Measurements from ENCODE around the gene CLSTN1.
A peak's percentile ranks its signal among the peaks of the same experiment; 100 is the strongest.
"Not testable (repeated sequence)": the region's sequence is repeated elsewhere in the genome, so short reads cannot be mapped to it uniquely, and the experiment has no call there.

CLSTN1 gene

DNA sequence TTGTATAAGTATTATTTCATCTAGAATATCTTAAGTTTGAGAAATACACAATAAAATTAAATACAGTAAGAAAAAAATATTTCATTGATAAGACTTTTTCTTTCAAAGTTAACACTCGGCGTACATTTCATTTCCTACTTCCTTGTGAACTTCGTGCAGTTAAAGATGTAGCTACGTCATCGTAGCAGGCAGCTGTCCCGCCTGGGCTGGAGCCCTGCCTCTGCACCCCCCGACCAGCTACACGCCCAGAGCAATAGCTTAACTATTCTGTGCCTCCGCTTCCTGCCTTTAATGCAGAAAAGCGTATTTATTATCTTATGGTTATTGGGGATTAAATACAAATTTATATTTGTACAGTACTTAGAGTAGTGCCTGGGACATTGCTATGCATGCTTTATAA, 53.5 kb downstream of the CLSTN1 start:
- TF ChIP-seq, protein P1, sequence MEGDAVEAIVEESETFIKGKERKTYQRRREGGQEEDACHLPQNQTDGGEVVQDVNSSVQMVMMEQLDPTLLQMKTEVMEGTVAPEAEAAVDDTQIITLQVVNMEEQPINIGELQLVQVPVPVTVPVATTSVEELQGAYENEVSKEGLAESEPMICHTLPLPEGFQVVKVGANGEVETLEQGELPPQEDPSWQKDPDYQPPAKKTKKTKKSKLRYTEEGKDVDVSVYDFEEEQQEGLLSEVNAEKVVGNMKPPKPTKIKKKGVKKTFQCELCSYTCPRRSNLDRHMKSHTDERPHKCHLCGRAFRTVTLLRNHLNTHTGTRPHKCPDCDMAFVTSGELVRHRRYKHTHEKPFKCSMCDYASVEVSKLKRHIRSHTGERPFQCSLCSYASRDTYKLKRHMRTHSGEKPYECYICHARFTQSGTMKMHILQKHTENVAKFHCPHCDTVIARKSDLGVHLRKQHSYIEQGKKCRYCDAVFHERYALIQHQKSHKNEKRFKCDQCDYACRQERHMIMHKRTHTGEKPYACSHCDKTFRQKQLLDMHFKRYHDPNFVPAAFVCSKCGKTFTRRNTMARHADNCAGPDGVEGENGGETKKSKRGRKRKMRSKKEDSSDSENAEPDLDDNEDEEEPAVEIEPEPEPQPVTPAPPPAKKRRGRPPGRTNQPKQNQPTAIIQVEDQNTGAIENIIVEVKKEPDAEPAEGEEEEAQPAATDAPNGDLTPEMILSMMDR (IDR thresholded peaks at IDR 0.05; ENCODE audit: insufficient read depth, low read length, missing control alignments) = no peak
- ChIA-PET CTCF (no interaction called here), POLR2A (no interaction called here)
- no peak overlapping the region for H3K4me3 ChIP-seq (ENCODE audit: low read depth, low read length)
- no peak for DNase-seq (ENCODE audit: low read depth, low spot score)

DNA sequence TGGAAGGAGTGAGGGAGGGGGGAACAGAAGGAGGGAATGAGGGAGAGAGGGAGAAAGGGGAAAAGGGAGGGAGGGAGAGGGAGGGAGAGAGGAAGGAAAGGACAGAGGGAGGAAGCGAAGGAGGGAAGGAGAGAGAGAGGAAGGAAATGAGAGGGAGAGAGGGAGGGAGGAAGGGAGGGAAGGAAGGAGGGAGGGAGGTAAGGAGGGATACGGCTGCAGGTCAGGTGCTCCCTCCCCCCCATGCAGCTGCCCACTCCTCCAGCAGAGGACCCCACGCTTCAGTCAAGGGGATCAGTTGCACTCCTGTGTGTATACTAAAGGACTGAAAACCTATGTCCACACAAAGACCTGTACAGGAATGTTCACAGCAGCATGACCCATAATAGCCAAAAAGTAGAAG, 54.8 kb downstream of the CLSTN1 start:
- no peak overlapping the region for H3K4me3 ChIP-seq (ENCODE audit: low read depth, low read length)
- ChIA-PET POLR2A (no interaction called here), CTCF (no interaction called here)
- DNase-seq (ENCODE audit: low read depth, low spot score) = no peak
- TF ChIP-seq, protein P1 (IDR thresholded peaks at IDR 0.05; ENCODE audit: insufficient read depth, low read length, missing control alignments) = no peak

DNA sequence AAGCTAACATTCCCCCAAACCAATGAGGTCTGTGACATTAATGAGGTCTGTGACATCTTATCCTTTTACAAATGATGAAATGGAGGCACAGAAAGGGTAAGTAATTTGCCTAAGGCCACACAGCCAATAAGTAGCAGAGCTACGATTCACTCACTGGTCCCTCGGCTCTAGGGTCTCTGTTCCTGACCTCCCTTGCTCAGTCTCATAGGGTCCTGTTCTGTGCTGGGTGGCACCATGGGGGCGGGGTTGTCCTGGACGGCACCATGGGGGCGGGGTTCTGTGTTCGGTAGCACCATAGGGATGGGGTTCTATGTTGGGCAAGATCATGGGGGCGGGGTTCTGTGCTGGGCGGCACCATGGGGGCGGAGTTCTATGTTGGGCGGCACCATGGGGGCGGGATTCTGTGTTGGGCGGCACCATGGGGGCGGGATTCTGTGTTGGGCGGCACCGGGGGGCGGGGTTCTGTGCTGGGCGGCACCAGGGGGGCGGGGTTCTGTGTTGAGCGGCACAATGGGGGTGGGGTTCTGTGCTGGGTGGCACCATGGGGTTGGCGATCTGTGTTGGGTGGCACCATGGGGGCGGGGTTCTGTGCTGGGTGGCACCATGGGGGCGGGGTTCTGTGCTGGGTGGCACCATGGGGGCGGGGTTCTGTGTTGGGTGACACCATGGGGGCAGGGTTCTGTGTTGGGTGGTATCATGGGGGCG, 55.6 kb downstream of the CLSTN1 start:
- CTCF ChIA-PET = interaction anchor here (1.0 to 2.6 kb wide), 4 partner anchors 9 to 141 kb away, joined by 3 to 13 read pairs (median 7); no protein-coding TSS in a partner anchor
- DNase-seq (ENCODE audit: low read depth, low spot score) = no peak
- POLR2A ChIA-PET = no interaction called here
- TF ChIP-seq, protein P1 (IDR thresholded peaks at IDR 0.05; ENCODE audit: insufficient read depth, low read length, missing control alignments) = no peak
- no peak overlapping the region for H3K4me3 ChIP-seq (ENCODE audit: low read depth, low read length)

DNA sequence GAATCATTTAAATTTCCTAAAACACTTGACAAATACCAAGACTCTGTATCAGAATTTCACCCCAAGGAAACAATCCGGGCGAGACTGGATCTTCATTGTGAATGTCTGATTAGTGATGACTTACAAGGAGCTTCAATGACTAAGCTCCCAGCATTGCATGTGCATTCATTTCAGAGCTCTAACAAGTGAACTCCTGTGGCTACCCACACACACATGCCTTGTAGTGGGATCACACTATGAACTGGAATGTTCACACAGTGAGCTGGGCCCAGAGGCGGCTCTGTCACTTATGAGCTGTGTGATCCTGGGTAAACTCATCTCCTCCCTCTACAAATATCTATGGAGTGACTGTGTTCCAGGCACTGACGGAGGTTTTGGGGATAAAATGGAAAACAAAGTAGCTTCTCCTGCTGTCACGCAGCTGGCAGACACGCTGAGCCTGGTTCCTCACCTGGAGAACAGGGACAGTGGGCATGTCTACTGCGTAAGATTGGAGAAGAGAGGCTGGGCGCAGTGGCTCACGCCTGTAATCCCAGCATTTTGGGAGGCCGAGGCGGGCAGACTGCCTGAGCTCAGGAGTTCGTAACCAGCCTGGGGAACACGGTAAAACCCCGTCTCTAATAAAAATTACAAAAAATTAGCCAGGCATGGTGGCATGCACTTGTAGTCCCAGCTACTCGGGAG, 56.9 kb downstream of the CLSTN1 start:
- TF ChIP-seq, protein P1 (IDR thresholded peaks at IDR 0.05; ENCODE audit: insufficient read depth, low read length, missing control alignments) = no peak
- peak; percentile 100 for DNase-seq (ENCODE audit: low read depth, low spot score)
- no peak overlapping the region for H3K4me3 ChIP-seq (ENCODE audit: low read depth, low read length)
- CTCF ChIA-PET = interaction anchor here (0.8 to 2.6 kb wide), 6 partner anchors 10 to 100 kb away, joined by 3 to 13 read pairs (median 3); no protein-coding TSS in a partner anchor
- POLR2A ChIA-PET = interaction anchor here (0.5 to 1.1 kb wide), 4 partner anchors 9 to 184 kb away, joined by 3 to 4 read pairs (median 3); partner anchors contain the start of genes LZIC and NMNAT1

DNA sequence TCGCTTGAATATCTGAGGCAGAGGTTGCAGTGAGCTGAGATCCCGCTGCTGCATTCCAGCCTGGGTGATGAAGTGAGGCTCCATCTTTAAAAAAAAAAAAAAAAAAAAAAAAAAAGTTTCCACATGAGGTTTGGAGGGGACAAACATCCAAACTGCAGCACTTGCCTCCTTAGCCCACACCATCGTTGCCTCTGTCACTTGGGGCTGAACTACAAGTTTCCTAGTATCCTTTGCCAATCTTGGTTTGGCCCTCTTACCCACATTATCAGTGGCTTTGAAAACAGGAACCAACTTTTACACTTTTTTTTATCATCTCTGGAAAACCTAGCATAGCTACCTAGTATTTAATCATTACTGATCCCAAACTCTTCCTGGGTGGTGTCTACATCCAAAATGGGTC, 59.2 kb downstream of the CLSTN1 start:
- ChIA-PET CTCF (interaction anchor here (1.2 to 1.3 kb wide), 2 partner anchors 20 to 149 kb away, joined by 3 to 4 read pairs; no protein-coding TSS in a partner anchor), POLR2A (interaction anchor here (0.6 kb wide), 1 partner anchor 61 kb away, joined by 3 read pairs; no protein-coding TSS in a partner anchor)
- H3K4me3 ChIP-seq (ENCODE audit: low read depth, low read length) = no peak overlapping the region
- TF ChIP-seq, protein P1 (IDR thresholded peaks at IDR 0.05; ENCODE audit: insufficient read depth, low read length, missing control alignments) = no peak
- DNase-seq (ENCODE audit: low read depth, low spot score) = no peak

DNA sequence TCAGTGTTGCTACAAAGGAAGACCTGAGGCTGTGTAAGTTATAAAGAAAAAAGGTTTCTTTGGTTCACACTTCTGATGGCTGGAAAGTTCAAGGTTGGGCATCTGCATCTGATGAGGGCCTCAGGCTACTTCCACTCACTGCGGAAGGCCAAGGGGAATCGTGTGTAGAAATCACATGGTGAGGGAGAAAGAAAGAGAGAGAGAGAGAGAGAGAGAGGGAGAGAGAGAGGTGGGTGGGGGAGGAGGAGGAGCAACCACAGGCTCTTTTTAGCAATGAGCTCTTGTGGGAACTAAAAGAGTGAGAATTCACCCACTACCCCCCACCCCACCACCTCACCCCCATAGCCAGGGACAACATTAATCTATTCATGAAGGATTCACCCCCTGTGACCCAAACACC, 59.9 kb downstream of the CLSTN1 start:
- DNase-seq (ENCODE audit: low read depth, low spot score) = no peak
- no peak overlapping the region for H3K4me3 ChIP-seq (ENCODE audit: low read depth, low read length)
- ChIA-PET POLR2A (no interaction called here), CTCF (interaction anchor here (1.3 kb wide), 1 partner anchor 21 kb away, joined by 4 read pairs; no protein-coding TSS in a partner anchor)
- TF ChIP-seq, protein P1 (IDR thresholded peaks at IDR 0.05; ENCODE audit: insufficient read depth, low read length, missing control alignments) = no peak

DNA sequence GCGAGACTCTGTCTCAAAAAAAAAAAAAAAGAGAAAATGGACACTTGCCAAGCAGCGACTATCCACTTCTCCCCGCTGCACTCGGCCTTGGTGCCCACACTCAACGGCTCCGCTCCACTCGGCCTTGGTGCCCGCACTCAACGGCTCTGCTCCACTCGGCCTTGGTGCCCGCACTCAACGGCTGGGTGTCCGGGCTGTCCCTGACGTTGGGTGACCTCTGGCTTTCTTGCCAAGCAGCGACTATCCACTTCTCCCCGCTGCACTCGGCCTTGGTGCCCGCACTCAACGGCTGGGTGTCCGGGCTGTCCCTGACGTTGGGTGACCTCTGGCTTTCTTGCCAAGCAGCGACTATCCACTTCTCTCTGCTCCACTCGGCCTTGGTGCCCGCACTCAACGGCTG, 61.3 kb downstream of the CLSTN1 start:
- CTCF ChIA-PET = interaction anchor here (1.5 kb wide), 1 partner anchor 23 kb away, joined by 5 read pairs; no protein-coding TSS in a partner anchor
- H3K4me3 ChIP-seq (ENCODE audit: low read depth, low read length); DNase-seq (ENCODE audit: low read depth, low spot score); POLR2A ChIA-PET: not testable (repeated sequence)
